Neural cell (in vitro differentiated cells): Measurements from ENCODE around the gene MINAR1. TPM values are rescaled to one million over a fixed set of nuclear protein-coding genes. Genes with fewer than 3 reads are reported as not detected.

ENCODE experiments used
- H2AFZ ChIP-seq: fragments of 200-600, 300-800 bp; sonication (generic), shearing (Covaris generic); 2 replicates; pipeline ENCODE4 v1.6.0; 2014; ENCODE audit warnings: low read depth, mild to moderate bottlenecking, antibody characterized with exemption, low read length, moderate library complexity
- H3F3A ChIP-seq: fragments of 200-600 bp; shearing (Covaris generic); 2 replicates; pipeline ENCODE4 v1.6.1; 2016; ENCODE audit warnings: mild to moderate bottlenecking, moderate library complexity, mixed read lengths, antibody characterized with exemption, low read length; ENCODE audit not compliant: insufficient read depth, poor library complexity, severe bottlenecking
- H3K27ac ChIP-seq: fragments of 200-600, 300-800 bp; sonication (generic), shearing (Covaris generic); 2 replicates; pipeline ENCODE4 v1.5.1; 2014; ENCODE audit warnings: mild to moderate bottlenecking, low read length, moderate library complexity
- H3K27me3 ChIP-seq: fragments of 300-800, 200-600 bp; sonication (generic), shearing (Covaris generic); 2 replicates; pipeline ENCODE4 v1.6.0; 2014; ENCODE audit warnings: mild to moderate bottlenecking, low read depth, low read length, moderate library complexity; ENCODE audit not compliant: insufficient read depth
- H3K36me3 ChIP-seq: fragments of 300-800, 200-600 bp; sonication (generic), shearing (Covaris generic); 2 replicates; pipeline ENCODE4 v1.5.1; 2014; ENCODE audit warnings: mild to moderate bottlenecking, antibody characterized with exemption, low read length, moderate library complexity; ENCODE audit not compliant: insufficient read depth
- H3K4me2 ChIP-seq: fragments of 300-800, 200-600 bp; sonication (generic), shearing (Covaris generic); 2 replicates; pipeline ENCODE4 v1.6.0; 2014; ENCODE audit warnings: mild to moderate bottlenecking, low read length
- H3K4me3 ChIP-seq: fragments of 300-800, 200-600 bp; sonication (generic), shearing (Covaris generic); 2 replicates; pipeline ENCODE4 v1.5.1; 2014; ENCODE audit warnings: mild to moderate bottlenecking, low read length, moderate library complexity
- H3K79me2 ChIP-seq: fragments of 200-600 bp; shearing (Covaris generic); replicated peaks from 2 replicates; pipeline ENCODE4 v1.6.0; 2014; ENCODE audit warnings: mild to moderate bottlenecking, low read length, moderate library complexity; ENCODE audit not compliant: insufficient read depth
- H3K9ac ChIP-seq: fragments of 300-800, 200-600 bp; sonication (generic), shearing (Covaris generic); 2 replicates; pipeline ENCODE4 v1.6.1; 2016; ENCODE audit warnings: mild to moderate bottlenecking, low read length, mixed read lengths
- H3K9me2 ChIP-seq: fragments of 200-600 bp; shearing (Covaris generic); 2 replicates; pipeline ENCODE4 v1.6.1; 2016; ENCODE audit warnings: mild to moderate bottlenecking, low read length, mixed read lengths; ENCODE audit not compliant: insufficient read depth
- H3K9me3 ChIP-seq: fragments of 200-600, 300-800 bp; sonication (generic), shearing (Covaris generic); 2 replicates; pipeline ENCODE4 v1.6.1; 2016; ENCODE audit warnings: mild to moderate bottlenecking, mixed run types, low read length, moderate library complexity, mixed read lengths
- H4K20me1 ChIP-seq: fragments of 200-600 bp; shearing (Covaris generic); 2 replicates; pipeline ENCODE4 v1.6.1; 2016; ENCODE audit warnings: mild to moderate bottlenecking, mixed run types; ENCODE audit not compliant: insufficient read depth
- POLR2AphosphoS5 ChIP-seq: IDR thresholded peaks from 2 replicates; pipeline ENCODE4 v1.6.1; 2012
- REST ChIP-seq: IDR thresholded peaks from 2 replicates; pipeline ENCODE4 v1.6.1; 2012; ENCODE audit warnings: borderline replicate concordance
- polyA plus RNA-seq: library from polyadenylated mRNA; depleted of rRNA; stranded (reverse); fragments of >200 nt; gene quantifications from 2 replicates; pipeline ENCODE4 v1.2.3, GENCODE V29; 2014

The MINAR1 gene
- polyA plus RNA-seq, 1 donor from 2014 or later: 3.1 TPM

- TF ChIP-seq REST (no peak), POLR2AphosphoS5 (no peak)
- no peak overlapping the region for H3K9ac ChIP-seq
Observed at GRCh38 chr15:79481793-79482192, 49.7 kb downstream of the MINAR1 start.

More at GRCh38 chr15:79481793-79482192, 49.7 kb downstream of the MINAR1 start:
- H2AFZ ChIP-seq: no peak overlapping the region
- H3K4me3 ChIP-seq: no peak overlapping the region
- H4K20me1 ChIP-seq: no peaks in the 10 kb centered on the region
- no peak overlapping the region for H3K27ac ChIP-seq
- H3K36me3 ChIP-seq: no peaks in the 10 kb centered on the region
- H3F3A ChIP-seq: no peaks in the 10 kb centered on the region
- H3K79me2 ChIP-seq: no peaks in the 10 kb centered on the region
- H3K9me2 ChIP-seq: no peaks in the 10 kb centered on the region
- no peaks in the 10 kb centered on the region for H3K27me3 ChIP-seq
- no peaks in the 10 kb centered on the region for H3K9me3 ChIP-seq
- no peak overlapping the region for H3K4me2 ChIP-seq

Other genes with a start within 250 kb of the MINAR1 start
- gene ANKRD34C, start 149.6 kb upstream of the MINAR1 start, polyA plus RNA-seq: not detected in 2 replicates
- gene TMED3, start 121.2 kb upstream of the MINAR1 start, polyA plus RNA-seq: 83.5 and 103 TPM in 2 replicates